ENCODE data around the gene DIS3L2.

DNA sequence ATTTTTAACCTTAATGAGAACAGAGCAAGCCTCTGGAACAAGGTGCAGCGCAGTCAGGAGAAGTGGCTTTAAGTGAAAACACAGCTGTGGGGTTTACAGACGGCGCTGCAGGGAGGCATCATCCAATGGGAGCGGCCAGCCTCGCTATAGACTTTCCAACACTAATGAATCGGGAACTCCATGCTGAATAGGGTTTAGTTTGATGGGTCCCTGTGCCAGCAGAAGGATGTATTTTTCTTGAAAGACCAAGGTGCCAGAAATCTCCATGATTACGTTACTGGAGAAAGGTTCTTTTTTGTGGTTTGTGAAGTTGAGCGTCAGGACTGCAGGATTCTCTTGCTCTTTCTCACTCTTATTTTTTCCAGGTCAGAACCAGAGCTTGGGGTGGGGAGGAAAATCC lies 329.2 kb downstream of the DIS3L2 start:
- no peak for TF ChIP-seq POLR2A (IDR thresholded peaks at IDR 0.05)
- TF ChIP-seq, protein P1, sequence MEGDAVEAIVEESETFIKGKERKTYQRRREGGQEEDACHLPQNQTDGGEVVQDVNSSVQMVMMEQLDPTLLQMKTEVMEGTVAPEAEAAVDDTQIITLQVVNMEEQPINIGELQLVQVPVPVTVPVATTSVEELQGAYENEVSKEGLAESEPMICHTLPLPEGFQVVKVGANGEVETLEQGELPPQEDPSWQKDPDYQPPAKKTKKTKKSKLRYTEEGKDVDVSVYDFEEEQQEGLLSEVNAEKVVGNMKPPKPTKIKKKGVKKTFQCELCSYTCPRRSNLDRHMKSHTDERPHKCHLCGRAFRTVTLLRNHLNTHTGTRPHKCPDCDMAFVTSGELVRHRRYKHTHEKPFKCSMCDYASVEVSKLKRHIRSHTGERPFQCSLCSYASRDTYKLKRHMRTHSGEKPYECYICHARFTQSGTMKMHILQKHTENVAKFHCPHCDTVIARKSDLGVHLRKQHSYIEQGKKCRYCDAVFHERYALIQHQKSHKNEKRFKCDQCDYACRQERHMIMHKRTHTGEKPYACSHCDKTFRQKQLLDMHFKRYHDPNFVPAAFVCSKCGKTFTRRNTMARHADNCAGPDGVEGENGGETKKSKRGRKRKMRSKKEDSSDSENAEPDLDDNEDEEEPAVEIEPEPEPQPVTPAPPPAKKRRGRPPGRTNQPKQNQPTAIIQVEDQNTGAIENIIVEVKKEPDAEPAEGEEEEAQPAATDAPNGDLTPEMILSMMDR (IDR thresholded peaks at IDR 0.05), result no peak
- TF ChIP-seq POLR2AphosphoS5 (IDR thresholded peaks at IDR 0.05), result no peak
